Urinary bladder (tissue), 2 donors: ENCODE data around the gene ZNF175. TPM values are rescaled to one million over a fixed set of nuclear protein-coding genes. Genes with fewer than 3 reads are reported as not detected.

Experiments
- polyA plus RNA-seq: library from polyadenylated mRNA; stranded (reverse); fragments of 200-250 nt; gene quantifications from one replicate; pipeline ENCODE4 v1.2.3, GENCODE V29; 2013
- total RNA-seq: library from RNA; depleted of rRNA; stranded (reverse); fragments of >200 nt; gene quantifications from one replicate; pipeline ENCODE4 v1.2.3, GENCODE V29; 2014
- donor health status: healthy.

Gene ZNF175
- total and polyA plus RNA-seq, 2 donors: 4.9 to 10.2 TPM

Other genes starting within 250 kb of the ZNF175 start
- gene VSIG10L, start 229.1 kb upstream of the ZNF175 start, total RNA-seq: 0.74 TPM
- 3.7 TPM for gene VSIG10L, start 229.1 kb upstream of the ZNF175 start, polyA plus RNA-seq
- gene ETFB, start 204.9 kb upstream of the ZNF175 start, total RNA-seq: 25.1 TPM
- 121 TPM for gene ETFB, start 204.9 kb upstream of the ZNF175 start, polyA plus RNA-seq
- not detected for gene CLDND2, start 202.3 kb upstream of the ZNF175 start, total RNA-seq
- gene CLDND2, start 202.3 kb upstream of the ZNF175 start, polyA plus RNA-seq: 0.85 TPM
- gene NKG7, start 198.6 kb upstream of the ZNF175 start, total RNA-seq: 1.3 TPM
- gene NKG7, start 198.6 kb upstream of the ZNF175 start, polyA plus RNA-seq: 5.1 TPM
- not detected for gene LIM2, start 183.3 kb upstream of the ZNF175 start, total RNA-seq
- gene LIM2, start 183.3 kb upstream of the ZNF175 start, polyA plus RNA-seq: not detected
- gene C19orf84, start 180.7 kb upstream of the ZNF175 start, total RNA-seq: not detected
- gene C19orf84, start 180.7 kb upstream of the ZNF175 start, polyA plus RNA-seq: not detected
- gene SIGLEC10, start 153.6 kb upstream of the ZNF175 start, total RNA-seq: 0.85 TPM
- gene SIGLEC10, start 153.6 kb upstream of the ZNF175 start, polyA plus RNA-seq: 10.6 TPM
- gene SIGLEC8, start 112.8 kb upstream of the ZNF175 start, total RNA-seq: 0.90 TPM
- 0.61 TPM for gene SIGLEC8, start 112.8 kb upstream of the ZNF175 start, polyA plus RNA-seq
- not detected for gene CEACAM18, start 92.7 kb upstream of the ZNF175 start, total RNA-seq
- not detected for gene CEACAM18, start 92.7 kb upstream of the ZNF175 start, polyA plus RNA-seq
- 0.11 TPM for gene SIGLEC12, start 69.5 kb upstream of the ZNF175 start, total RNA-seq
- gene SIGLEC12, start 69.5 kb upstream of the ZNF175 start, polyA plus RNA-seq: 0.37 TPM
- 4.0 TPM for gene SIGLEC6, start 39.6 kb upstream of the ZNF175 start, total RNA-seq
- 1.4 TPM for gene SIGLEC6, start 39.6 kb upstream of the ZNF175 start, polyA plus RNA-seq
- 0.32 TPM for gene SIGLEC5, start 59.1 kb downstream of the ZNF175 start, total RNA-seq
- 0.47 TPM for gene SIGLEC5, start 59.1 kb downstream of the ZNF175 start, polyA plus RNA-seq
- gene SIGLEC14, start 75.5 kb downstream of the ZNF175 start, total RNA-seq: 1.2 TPM
- gene SIGLEC14, start 75.5 kb downstream of the ZNF175 start, polyA plus RNA-seq: 4.4 TPM
- gene SPACA6, start 122.0 kb downstream of the ZNF175 start, total RNA-seq: 6.3 TPM
- 19.3 TPM for gene SPACA6, start 122.0 kb downstream of the ZNF175 start, polyA plus RNA-seq
- 0.32 TPM for gene HAS1, start 152.7 kb downstream of the ZNF175 start, total RNA-seq
- 1.2 TPM for gene HAS1, start 152.7 kb downstream of the ZNF175 start, polyA plus RNA-seq
- 7.1 TPM for gene FPR1, start 180.6 kb downstream of the ZNF175 start, total RNA-seq
- 15.7 TPM for gene FPR1, start 180.6 kb downstream of the ZNF175 start, polyA plus RNA-seq
- 1.0 TPM for gene FPR2, start 189.9 kb downstream of the ZNF175 start, total RNA-seq
- gene FPR2, start 189.9 kb downstream of the ZNF175 start, polyA plus RNA-seq: 4.9 TPM
- gene FPR3, start 223.9 kb downstream of the ZNF175 start, total RNA-seq: 1.0 TPM
- gene FPR3, start 223.9 kb downstream of the ZNF175 start, polyA plus RNA-seq: 5.8 TPM